ENCODE results near the gene PSME2. TPM values are rescaled to one million over a fixed set of nuclear protein-coding genes. Genes with fewer than 3 reads are reported as not detected.

The PSME2 gene
- polyA plus RNA-seq, 1 experiment, result 165 TPM

DNA sequence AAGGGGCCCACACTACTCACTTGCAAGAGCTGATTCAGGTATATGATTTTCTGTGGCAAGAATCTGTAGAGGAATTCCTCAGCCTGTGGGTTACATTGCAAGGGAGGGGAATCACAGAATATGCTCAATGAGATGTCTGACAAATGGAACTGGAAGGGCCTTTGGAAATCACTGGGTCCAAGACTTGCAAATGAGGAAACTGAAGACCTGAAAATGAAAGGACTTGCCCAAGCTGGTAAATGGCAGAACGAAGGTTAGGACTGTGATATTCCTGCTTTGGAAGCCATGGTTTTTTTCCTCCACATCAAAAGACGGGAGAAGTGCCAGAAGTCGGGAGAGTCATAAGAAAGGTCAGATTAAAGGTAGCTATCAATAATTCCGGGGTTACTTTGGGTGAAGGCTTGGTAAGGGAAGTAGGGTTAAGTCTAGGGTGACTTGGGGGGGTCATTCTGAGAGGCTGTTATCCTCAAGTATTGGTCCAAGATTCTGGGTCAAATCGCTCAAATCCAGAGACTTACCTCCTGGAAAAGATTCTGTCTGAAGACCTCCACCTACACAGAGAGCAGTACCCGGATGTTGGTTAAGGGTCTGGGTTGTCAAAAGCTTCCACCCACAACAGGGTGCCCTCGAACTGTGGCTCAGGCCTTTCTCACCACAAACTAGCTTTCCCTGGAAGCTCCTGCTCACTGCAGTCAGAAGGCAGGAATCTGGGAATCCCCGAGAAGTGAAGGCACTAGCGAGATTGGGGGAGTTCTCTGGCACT lies 539 bp downstream of the PSME2 start:
- Histone ChIP-seq H3K4me3 (ENCODE audit: low read depth, low read length) (peak overlapping the region; percentile 59), H3K36me3 (ENCODE audit: control insufficient read depth, insufficient read depth, low read length) (peaks cover 17% of the 10 kb centered on the region), H3K27me3 (ENCODE audit: control insufficient read depth, insufficient read depth, low read length) (no peaks in the 10 kb centered on the region)
- DNase-seq (ENCODE audit: low read depth), result no peak
- ChIA-PET CTCF (interaction anchor here (1.1 to 3.8 kb wide), 7 partner anchors 15 to 163 kb away, joined by 3 to 39 read pairs (median 3); partner anchors contain the start of genes CARMIL3, CHMP4A and IRF9), POLR2A (interaction anchor here (0.6 to 1.9 kb wide), 4 partner anchors 10 to 31 kb away, joined by 3 to 7 read pairs (median 6); partner anchors contain the start of genes DCAF11, NRL and PSME1)
- TF ChIP-seq CTCF (IDR thresholded peaks at IDR 0.05; ENCODE audit: insufficient read depth, low read depth, low read length), result no peak

- no peak for DNase-seq (ENCODE audit: low read depth)
- ChIA-PET CTCF (interaction anchor here (1.3 to 3.8 kb wide), 3 partner anchors 16 to 93 kb away, joined by 3 to 39 read pairs (median 9); partner anchors contain the start of genes CARMIL3 and IRF9), POLR2A (interaction anchor here (0.6 to 0.9 kb wide), 2 partner anchors 17 to 19 kb away, joined by 3 to 7 read pairs; no protein-coding TSS in a partner anchor)
- Histone ChIP-seq H3K4me3 (ENCODE audit: low read depth, low read length) (no peak overlapping the region), H3K27me3 (ENCODE audit: control insufficient read depth, insufficient read depth, low read length) (no peaks in the 10 kb centered on the region), H3K36me3 (ENCODE audit: control insufficient read depth, insufficient read depth, low read length) (peaks cover 12% of the 10 kb centered on the region)
- no peak for TF ChIP-seq CTCF (IDR thresholded peaks at IDR 0.05; ENCODE audit: insufficient read depth, low read depth, low read length)
Measured at GRCh38 chr14:24145219-24145618, 1.2 kb downstream of the PSME2 start.

DNA sequence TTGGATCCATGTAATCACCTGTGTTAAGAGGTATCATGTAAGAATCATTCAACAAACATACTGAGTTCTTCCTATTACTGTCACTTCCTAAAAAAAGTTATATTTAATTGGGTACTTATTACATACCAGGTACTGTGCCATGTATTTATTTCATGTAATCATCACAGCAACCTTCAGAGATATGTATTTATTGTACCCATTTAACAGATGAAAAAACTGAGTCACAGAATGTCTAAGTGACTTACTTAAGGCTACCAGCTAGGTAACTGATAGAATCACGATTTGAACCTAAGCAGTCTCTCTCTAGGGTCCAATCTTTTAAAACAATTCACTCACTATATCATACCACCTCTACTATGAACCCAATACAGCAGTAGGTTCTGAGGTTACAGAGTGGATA lies 2.0 kb downstream of the PSME2 start:
- no peak for DNase-seq (ENCODE audit: low read depth)
- no peak for TF ChIP-seq CTCF (IDR thresholded peaks at IDR 0.05; ENCODE audit: insufficient read depth, low read depth, low read length)
- Histone ChIP-seq H3K36me3 (ENCODE audit: control insufficient read depth, insufficient read depth, low read length) (peaks cover 6% of the 10 kb centered on the region), H3K27me3 (ENCODE audit: control insufficient read depth, insufficient read depth, low read length) (no peaks in the 10 kb centered on the region), H3K4me3 (ENCODE audit: low read depth, low read length) (no peak overlapping the region)
- ChIA-PET CTCF (no interaction called here), POLR2A (no interaction called here)

DNA sequence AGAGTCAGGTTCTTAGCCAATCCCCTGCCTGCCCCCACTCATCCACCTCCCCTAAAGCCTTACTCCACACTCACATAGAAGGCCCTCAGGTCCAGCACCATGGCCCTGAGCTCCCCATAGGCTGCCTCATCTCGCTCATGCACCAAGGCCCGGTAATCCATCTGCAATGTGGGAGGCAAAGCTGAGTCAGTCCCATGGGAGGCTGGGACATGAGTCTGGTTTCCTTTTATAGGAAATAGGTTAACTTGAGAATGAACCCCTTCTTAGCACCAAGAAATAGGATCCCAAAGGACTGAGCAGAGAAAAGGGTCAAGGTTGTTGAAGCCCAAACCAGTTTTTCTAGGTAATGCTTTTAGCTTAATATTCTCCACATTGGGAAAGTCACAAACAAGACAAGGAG lies 2.9 kb downstream of the PSME2 start:
- POLR2A ChIA-PET, result no interaction called here
- H3K4me3 ChIP-seq (ENCODE audit: low read depth, low read length), result no peak overlapping the region
- CTCF ChIA-PET, result interaction anchor here (0.6 kb wide), 1 partner anchor 926 kb away, joined by 3 read pairs; no protein-coding TSS in a partner anchor
- no peaks in the 10 kb centered on the region for H3K27me3 ChIP-seq (ENCODE audit: control insufficient read depth, insufficient read depth, low read length)
- TF ChIP-seq CTCF (IDR thresholded peaks at IDR 0.05; ENCODE audit: insufficient read depth, low read depth, low read length), result no peak
- DNase-seq (ENCODE audit: low read depth), result no peak
- peaks cover 12% of the 10 kb centered on the region for H3K36me3 ChIP-seq (ENCODE audit: control insufficient read depth, insufficient read depth, low read length)

DNA sequence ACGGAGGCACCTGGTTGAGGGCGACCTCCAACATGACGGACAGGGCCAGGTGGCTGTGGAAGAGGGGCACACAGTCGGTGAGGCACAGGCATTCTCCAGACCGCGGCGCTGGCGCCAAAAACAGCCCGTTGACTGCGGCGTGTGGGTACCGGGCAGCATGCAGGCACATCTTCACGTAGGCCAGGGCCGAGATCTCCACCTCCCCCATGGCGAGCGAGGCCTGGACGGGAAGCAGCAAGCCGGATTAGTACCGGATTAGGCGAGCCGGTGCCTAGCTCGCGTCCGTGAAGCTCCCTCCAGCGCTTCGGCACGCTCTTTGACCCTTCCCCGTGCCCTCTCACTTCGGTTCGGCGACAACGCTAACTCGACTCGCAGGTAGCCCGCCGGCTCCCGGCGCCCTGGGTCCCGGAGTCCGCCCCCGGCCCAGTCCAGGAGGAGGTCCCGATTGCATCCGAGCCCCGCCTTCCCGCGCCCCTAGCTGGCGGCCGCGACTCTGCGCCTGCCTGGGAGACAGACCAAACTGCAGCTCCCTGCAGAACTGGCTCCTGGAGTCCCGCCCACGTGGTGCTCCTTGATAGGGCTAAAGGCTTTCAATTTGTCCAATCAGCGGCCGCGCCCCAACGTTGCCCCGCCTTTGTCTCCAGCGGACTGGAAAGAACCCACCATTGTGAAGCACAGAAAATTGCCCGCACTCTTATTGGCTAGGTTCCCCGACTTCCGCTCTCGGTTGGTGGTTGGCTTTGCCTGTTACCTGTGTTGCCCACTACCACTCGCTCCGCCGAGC lies 5.1 kb downstream of the PSME2 start, which contains the start of gene EMC9:
TSS of gene EMC9 (minus strand) at position 495 of the 784 bp plus-strand sequence. CDS start at position 208, 287 bp downstream.
- peak; percentile 56 for TF ChIP-seq CTCF (IDR thresholded peaks at IDR 0.05; ENCODE audit: insufficient read depth, low read depth, low read length)
- ChIA-PET CTCF (interaction anchor here (0.5 to 1.0 kb wide), 3 partner anchors 20 to 980 kb away, joined by 3 to 9 read pairs (median 5); partner anchors contain the start of genes IPO4 and IRF9), POLR2A (interaction anchor here (1.2 kb wide), 1 partner anchor 20 kb away, joined by 8 read pairs; the partner anchor contains the start of gene IRF9)
- peak; percentile 96 for DNase-seq (ENCODE audit: low read depth)
- Histone ChIP-seq H3K27me3 (ENCODE audit: control insufficient read depth, insufficient read depth, low read length) (no peaks in the 10 kb centered on the region), H3K36me3 (ENCODE audit: control insufficient read depth, insufficient read depth, low read length) (peaks cover 23% of the 10 kb centered on the region), H3K4me3 (ENCODE audit: low read depth, low read length) (peak within 1 kb of the TSS; percentile 66)

Measured in BJ (cell line).